SK-N-SH treated with all-trans-retinoic acid at 6 μM for 48 hours (cell line): ENCODE measurements around the gene RIMS4.

Experiments
- ATAC-seq: fragments of 200-7000 bp; cut with Tn5 transposase; 3 replicates; pipeline ENCODE4 v1.9.1; 2020; ENCODE audit warnings: mild to moderate bottlenecking, moderate library complexity
- ARNTL ChIP-seq: fragments of 450-650 bp; formaldehyde crosslinking; IDR thresholded peaks from 2 replicates; pipeline ENCODE4 v1.5.0; 2020; ENCODE audit warnings: low read depth, mild to moderate bottlenecking, moderate library complexity, borderline replicate concordance
- BACH2 ChIP-seq: fragments of 250-450 bp; sonication (Bioruptor Pico); IDR thresholded peaks from 2 replicates; pipeline ENCODE4 v1.9.0; 2021; ENCODE audit warnings: mild to moderate bottlenecking, borderline replicate concordance
- CREB5 ChIP-seq: fragments of 250-450 bp; sonication (Bioruptor Pico); IDR thresholded peaks from 2 replicates; pipeline ENCODE4 v1.5.1; 2020; ENCODE audit warnings: low read depth, mild to moderate bottlenecking, moderate library complexity
- CSDC2 ChIP-seq: fragments of 250-450 bp; sonication (Bioruptor Pico); IDR thresholded peaks from 2 replicates; pipeline ENCODE4 v1.5.0; 2020; ENCODE audit warnings: mild to moderate bottlenecking, moderate library complexity
- CSRNP3 ChIP-seq: fragments of 250-450 bp; sonication (Bioruptor Pico); IDR thresholded peaks from 2 replicates; pipeline ENCODE4 v1.5.1; 2021; ENCODE audit warnings: mild to moderate bottlenecking, moderate library complexity
- ESRRG ChIP-seq: fragments of 250-450 bp; sonication (Bioruptor Pico); IDR thresholded peaks from 2 replicates; pipeline ENCODE4 v1.6.1; 2021; ENCODE audit warnings: mild to moderate bottlenecking
- GLIS3 ChIP-seq: fragments of 250-450 bp; sonication (Bioruptor Pico); IDR thresholded peaks from 2 replicates; pipeline ENCODE4 v1.5.0; 2020; ENCODE audit warnings: mild to moderate bottlenecking, moderate library complexity
- ISL1 ChIP-seq: fragments of 250-450 bp; sonication (Bioruptor Pico); IDR thresholded peaks from 2 replicates; pipeline ENCODE4 v2.1.2; 2022; ENCODE audit warnings: mild to moderate bottlenecking, moderate library complexity
- OSR1 ChIP-seq: fragments of 250-450 bp; sonication (Bioruptor Pico); IDR thresholded peaks from 2 replicates; pipeline ENCODE4 v1.8.0; 2022; ENCODE audit warnings: moderate library complexity, mild to moderate bottlenecking, inconsistent platforms
- PATZ1 ChIP-seq: fragments of 250-450 bp; sonication (Bioruptor Pico); IDR thresholded peaks from 2 replicates; pipeline ENCODE4 v1.8.0; 2020; ENCODE audit warnings: mild to moderate bottlenecking, moderate library complexity, borderline replicate concordance
- POU6F1 ChIP-seq: fragments of 250-450 bp; sonication (Bioruptor Pico); IDR thresholded peaks from 2 replicates; pipeline ENCODE4 v1.8.0; 2021; ENCODE audit warnings: low read depth, mild to moderate bottlenecking, moderate library complexity, borderline replicate concordance
- PPARA ChIP-seq: fragments of 250-450 bp; sonication (Bioruptor Pico); IDR thresholded peaks from 2 replicates; pipeline ENCODE4 v1.5.0; 2020; ENCODE audit warnings: mild to moderate bottlenecking, borderline replicate concordance
- RARB ChIP-seq: fragments of 250-450 bp; sonication (Bioruptor Pico); IDR thresholded peaks from 2 replicates; pipeline ENCODE4 v1.8.0; 2021; ENCODE audit warnings: mild to moderate bottlenecking, moderate library complexity
- TCF4 ChIP-seq: fragments of 250-450 bp; sonication (Bioruptor Pico); IDR thresholded peaks from 2 replicates; pipeline ENCODE4 v1.8.0; 2021; ENCODE audit warnings: mild to moderate bottlenecking, moderate library complexity, borderline replicate concordance
- TOX ChIP-seq: fragments of 250-450 bp; sonication (Bioruptor Pico); IDR thresholded peaks from 2 replicates; pipeline ENCODE4 v1.8.0; 2021; ENCODE audit warnings: mild to moderate bottlenecking, moderate library complexity, borderline replicate concordance
- TSHZ2 ChIP-seq: fragments of 250-450 bp; sonication (Bioruptor Pico); IDR thresholded peaks from 2 replicates; pipeline ENCODE4 v1.5.0; 2020; ENCODE audit warnings: mild to moderate bottlenecking, moderate library complexity
- ZC3H10 ChIP-seq: fragments of 250-450 bp; sonication (Bioruptor Pico); IDR thresholded peaks from 2 replicates; pipeline ENCODE4 v1.5.1; 2021; ENCODE audit warnings: mild to moderate bottlenecking, moderate library complexity
- ZFP3 ChIP-seq: fragments of 250-450 bp; sonication (Bioruptor Pico); IDR thresholded peaks from 2 replicates; pipeline ENCODE4 v1.5.0; 2020; ENCODE audit warnings: mild to moderate bottlenecking, moderate library complexity
- ZNF565 ChIP-seq: fragments of 450-650 bp; formaldehyde crosslinking; conservative IDR thresholded peaks from 2 replicates; pipeline ENCODE4 v1.5.0; 2020; ENCODE audit warnings: low read depth, mild to moderate bottlenecking, moderate library complexity
- ZNF70 ChIP-seq: fragments of 450-650 bp; formaldehyde crosslinking; IDR thresholded peaks from 2 replicates; pipeline ENCODE4 v1.5.0; 2020; ENCODE audit warnings: mild to moderate bottlenecking, moderate library complexity
- ZNF8 ChIP-seq: fragments of 450-650 bp; formaldehyde crosslinking; IDR thresholded peaks from 2 replicates; pipeline ENCODE4 v1.5.0; 2020; ENCODE audit warnings: mild to moderate bottlenecking, moderate library complexity

The RIMS4 gene

GRCh38 chr20:44811150-44811685 lies 872 bp upstream of the RIMS4 start (continued):
- no peak for TF ChIP-seq PATZ1 (CRISPR knock-in tag)
- no peak for TF ChIP-seq POU6F1 (CRISPR knock-in tag)
- no peak for TF ChIP-seq GLIS3 (CRISPR knock-in tag)
- TF ChIP-seq PPARA (CRISPR knock-in tag): no peak
- no peak for TF ChIP-seq ISL1 (CRISPR knock-in tag)
- TF ChIP-seq BACH2 (CRISPR knock-in tag): no peak
- no peak for TF ChIP-seq CREB5 (CRISPR knock-in tag)
- TF ChIP-seq ARNTL: no peak
- TF ChIP-seq ZNF8 (CRISPR knock-in tag): no peak
- no peak for TF ChIP-seq ZNF70 (CRISPR knock-in tag)
- no peak for TF ChIP-seq ZC3H10
- TF ChIP-seq RARB (CRISPR knock-in tag): no peak
- no peak for TF ChIP-seq CSDC2 (CRISPR knock-in tag)

GRCh38 chr20:44810061-44810390 lies 320 bp downstream of the RIMS4 start:
- no peak for ATAC-seq
- TF ChIP-seq POU6F1 (CRISPR knock-in tag): no peak
- TF ChIP-seq ZNF565: no peak
- TF ChIP-seq CSDC2 (CRISPR knock-in tag): no peak
- no peak for TF ChIP-seq ZNF8 (CRISPR knock-in tag)
- TF ChIP-seq OSR1: no peak
- TF ChIP-seq ESRRG (CRISPR knock-in tag): no peak
- no peak for TF ChIP-seq PATZ1 (CRISPR knock-in tag)
- no peak for TF ChIP-seq GLIS3 (CRISPR knock-in tag)
- no peak for TF ChIP-seq CSRNP3 (CRISPR knock-in tag)
- no peak for TF ChIP-seq RARB (CRISPR knock-in tag)
- no peak for TF ChIP-seq ZFP3 (CRISPR knock-in tag)
- TF ChIP-seq TOX: no peak

- ATAC-seq: no peak
- TF ChIP-seq CSRNP3 (CRISPR knock-in tag): no peak
- TF ChIP-seq TSHZ2 (CRISPR knock-in tag): no peak
- TF ChIP-seq ZNF8 (CRISPR knock-in tag): no peak
- no peak for TF ChIP-seq ZFP3 (CRISPR knock-in tag)
- TF ChIP-seq CSDC2 (CRISPR knock-in tag): no peak
- TF ChIP-seq TCF4 (CRISPR knock-in tag): no peak
- no peak for TF ChIP-seq POU6F1 (CRISPR knock-in tag)
- no peak for TF ChIP-seq ESRRG (CRISPR knock-in tag)
Observed at GRCh38 chr20:44809380-44810060, 826 bp downstream of the RIMS4 start.
